Dermis blood vessel endothelial cell (primary cell): Measurements from ENCODE around the gene METTL4. TPM values are rescaled to one million over a fixed set of nuclear protein-coding genes. Genes with fewer than 3 reads are reported as not detected.
A peak's percentile ranks its signal among the peaks of the same experiment; 100 is the strongest.
"Not testable (repeated sequence)": the region's sequence is repeated elsewhere in the genome, so short reads cannot be mapped to it uniquely, and the experiment has no call there.

Experiments used
- DNase-seq: peaks from one replicate; pipeline ENCODE4 v3.0.0; 2010
- total RNA-seq: library from RNA; depleted of rRNA; stranded (reverse); fragments of >200 nt; gene quantifications from 2 replicates; pipeline ENCODE4 v1.2.3, GENCODE V29; 2014

METTL4 gene
- total RNA-seq, 1 donor from 2014 or later, result 14.3 TPM

DNA sequence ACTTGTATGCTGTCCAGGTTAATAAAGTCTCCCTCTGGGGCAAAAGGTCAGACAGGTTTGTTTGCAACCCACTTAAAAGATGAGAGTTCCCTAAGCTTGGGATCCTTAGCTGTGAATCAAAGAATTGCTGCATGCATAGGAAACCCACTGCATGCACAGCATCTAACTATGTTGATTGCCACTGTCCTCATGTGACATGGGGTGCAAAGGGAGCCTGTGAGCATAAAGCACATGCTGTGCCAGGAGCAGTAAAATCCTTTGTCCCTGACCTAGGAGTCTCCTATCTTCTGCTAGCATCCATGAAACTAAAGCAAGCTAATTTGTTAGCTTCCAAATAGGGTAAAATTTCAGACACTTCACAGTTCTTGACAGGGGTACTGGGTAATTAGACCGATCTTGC lies 13.8 kb downstream of the METTL4 start:
- no peak for DNase-seq

DNA sequence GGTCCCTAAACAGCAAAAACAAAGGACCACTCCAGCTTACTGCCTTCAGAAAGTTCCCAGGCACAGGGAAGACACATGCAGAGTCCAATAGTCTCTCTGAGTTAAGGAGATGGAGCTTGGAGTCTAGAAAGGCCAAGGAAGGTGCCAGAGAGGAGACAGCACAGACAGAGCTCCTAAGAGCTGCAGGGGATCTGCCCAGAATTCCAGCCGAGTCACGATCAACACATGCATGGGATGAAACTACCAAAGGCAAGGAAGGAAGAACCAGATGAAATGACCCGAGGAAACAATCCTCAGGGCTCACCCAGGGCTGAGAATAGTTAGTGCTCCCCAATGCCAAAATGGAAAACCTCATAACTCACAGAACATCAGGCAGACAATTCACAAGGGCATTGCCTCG lies 15.4 kb downstream of the METTL4 start:
- no peak for DNase-seq

DNA sequence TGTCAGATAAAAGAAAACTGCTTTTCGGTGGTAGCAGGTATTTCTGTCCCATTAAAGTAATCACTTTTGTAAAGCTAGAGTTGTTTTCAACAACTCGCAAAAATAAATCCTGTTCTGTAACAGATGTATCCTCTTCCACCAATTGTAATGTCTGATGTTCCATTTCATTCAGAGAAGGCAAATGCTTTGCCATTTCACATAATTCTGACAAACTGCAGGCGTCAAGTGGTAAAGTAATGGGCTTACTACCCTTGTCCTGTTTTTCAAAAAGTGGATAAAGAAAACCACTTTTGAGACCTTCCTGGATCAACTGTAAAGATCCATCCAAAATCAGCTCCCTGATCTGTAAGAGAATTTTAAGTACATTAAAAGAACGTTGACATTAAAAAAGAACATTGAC lies 16.6 kb downstream of the METTL4 start:
- peak; percentile 53 for DNase-seq

GRCh38 chr18:2551425-2551824 lies 19.9 kb downstream of the METTL4 start:
- DNase-seq, result no peak

DNA sequence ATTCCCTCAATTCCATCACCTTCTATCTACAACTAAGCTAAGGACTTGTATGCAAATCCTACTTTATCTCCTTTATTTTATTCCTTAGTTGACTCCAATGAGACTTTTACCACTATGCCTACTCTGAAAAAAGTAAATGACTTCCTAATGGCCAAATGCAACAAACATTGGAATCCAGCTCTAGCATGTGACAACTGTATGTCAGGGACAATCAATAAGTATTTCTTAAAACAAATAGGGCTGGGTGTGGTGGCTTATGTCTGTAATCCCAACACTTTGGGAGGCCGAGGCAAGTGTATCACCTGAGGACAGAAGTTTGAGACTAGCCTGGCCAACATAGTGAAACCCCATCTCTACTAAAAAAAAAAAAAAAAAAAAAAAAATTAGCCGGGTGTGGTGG lies 21.8 kb downstream of the METTL4 start:
- DNase-seq, result no peak

DNA sequence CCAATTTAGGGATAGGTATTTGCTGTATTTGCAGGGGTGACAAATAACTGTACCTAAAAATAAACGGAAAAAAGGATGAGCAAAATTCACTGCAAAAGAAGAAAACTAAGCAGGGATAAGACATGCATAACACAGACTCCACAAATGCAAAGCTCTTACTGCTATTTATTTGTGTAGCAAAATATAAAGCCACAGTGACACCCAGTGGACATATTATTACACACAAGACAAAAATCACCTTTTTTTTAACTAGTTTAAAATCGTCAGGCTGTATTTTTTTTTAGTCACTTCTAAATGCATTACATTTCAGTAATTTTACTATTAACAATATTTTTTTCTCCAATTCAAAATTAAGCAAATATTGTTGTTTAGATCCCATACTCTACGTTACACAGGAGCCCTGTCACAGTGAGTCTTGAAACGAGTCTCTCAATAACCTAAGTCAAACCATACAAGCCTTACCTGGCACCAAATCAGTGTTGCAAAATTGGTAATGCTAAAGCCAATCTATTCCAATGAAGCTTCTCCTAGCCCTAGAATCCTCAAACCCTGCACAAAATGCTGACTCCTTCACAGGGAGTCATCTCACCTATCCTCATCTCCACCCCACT lies 23.7 kb downstream of the METTL4 start:
- peak; percentile 78 for DNase-seq

DNA sequence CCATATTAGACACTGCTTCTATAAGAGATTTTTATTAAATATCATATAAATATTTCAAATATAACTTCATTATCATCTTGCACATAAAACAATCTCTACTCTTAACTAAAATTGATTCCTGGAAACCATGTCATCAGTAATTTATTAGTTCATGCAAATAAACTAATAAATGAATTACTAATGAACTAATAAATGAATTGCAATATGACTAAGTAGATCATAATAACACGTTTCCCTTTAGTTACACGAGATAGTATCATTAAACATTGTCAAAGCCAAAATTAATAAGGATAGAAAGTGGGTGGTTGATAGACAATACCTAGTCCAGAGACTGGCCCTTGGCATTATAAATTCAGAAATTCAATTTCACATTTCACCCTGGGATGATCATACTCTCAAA lies 26.1 kb downstream of the METTL4 start:
- no peak for DNase-seq

DNA sequence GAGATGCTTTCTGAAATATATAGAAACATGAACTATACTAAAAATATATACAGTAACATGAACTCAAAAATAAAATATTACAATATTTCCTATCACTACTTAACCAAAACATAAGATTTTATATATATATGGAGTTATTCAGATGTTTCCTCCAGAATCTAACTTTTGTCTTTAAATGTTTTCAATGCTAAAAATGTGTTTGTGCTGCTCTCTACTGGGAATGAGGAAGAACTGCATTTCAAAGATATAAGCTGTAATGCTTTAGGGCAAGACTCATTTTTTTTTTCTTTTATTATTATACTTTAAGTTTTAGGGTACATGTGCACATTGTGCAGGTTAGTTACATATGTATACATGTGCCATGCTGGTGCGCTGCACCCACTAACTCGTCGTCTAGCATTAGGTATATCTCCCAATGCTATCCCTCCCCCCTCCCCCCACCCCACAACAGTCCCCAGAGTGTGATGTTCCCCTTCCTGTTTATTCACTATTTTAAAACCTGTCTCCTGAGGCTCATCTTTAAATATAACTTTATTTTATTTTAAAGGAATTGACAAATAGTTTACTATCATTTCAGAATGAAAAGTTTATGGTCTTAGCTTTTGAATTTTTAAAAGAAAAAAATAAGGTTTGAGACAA lies 29.3 kb downstream of the METTL4 start:
- DNase-seq, result peak; percentile 65

- no peak for DNase-seq
Measured at GRCh38 chr18:2540575-2540974, 30.7 kb downstream of the METTL4 start.

DNA sequence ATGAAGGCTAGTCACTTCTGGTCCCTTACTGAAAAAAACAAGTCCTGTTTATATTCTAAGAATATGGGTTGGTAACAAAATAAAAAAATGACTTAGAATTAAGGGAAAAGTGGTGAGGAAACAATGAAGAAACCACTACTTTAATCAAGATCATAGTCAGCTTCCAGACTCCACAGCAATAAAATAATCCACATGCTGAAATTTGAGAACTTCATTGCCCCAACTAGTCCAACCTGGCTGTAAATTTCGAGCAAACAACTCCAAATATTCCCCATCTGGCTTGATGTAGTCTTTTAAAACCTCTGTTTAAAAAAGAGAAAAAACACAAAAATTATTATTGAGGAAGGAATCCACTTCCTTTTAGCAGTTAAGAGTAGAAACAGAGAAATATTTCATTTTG lies 32.5 kb downstream of the METTL4 start:
- no peak for DNase-seq

GRCh38 chr18:2538236-2538635 lies 33.1 kb downstream of the METTL4 start:
- DNase-seq, result no peak

DNA sequence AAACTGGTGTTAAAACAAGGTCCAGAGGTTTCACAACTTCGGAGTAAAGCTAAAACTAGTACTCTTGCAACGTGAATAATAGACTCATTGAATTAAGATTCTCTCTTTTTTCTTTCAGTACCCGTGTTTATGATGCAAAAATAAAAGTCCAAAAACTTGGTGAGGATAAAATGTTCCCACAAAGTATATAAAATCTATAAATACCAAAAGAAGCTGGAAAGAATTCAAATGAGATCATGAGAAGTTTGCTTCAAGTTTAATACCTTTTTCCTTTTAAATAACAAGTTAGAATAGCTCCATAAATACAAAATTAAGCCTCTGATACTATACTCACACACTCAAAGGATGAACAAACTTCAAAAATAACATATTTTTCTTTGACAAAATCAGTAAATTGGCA lies 34.0 kb downstream of the METTL4 start:
- no peak for DNase-seq

GRCh38 chr18:2536493-2536892 lies 34.8 kb downstream of the METTL4 start:
- DNase-seq, result no peak

DNA sequence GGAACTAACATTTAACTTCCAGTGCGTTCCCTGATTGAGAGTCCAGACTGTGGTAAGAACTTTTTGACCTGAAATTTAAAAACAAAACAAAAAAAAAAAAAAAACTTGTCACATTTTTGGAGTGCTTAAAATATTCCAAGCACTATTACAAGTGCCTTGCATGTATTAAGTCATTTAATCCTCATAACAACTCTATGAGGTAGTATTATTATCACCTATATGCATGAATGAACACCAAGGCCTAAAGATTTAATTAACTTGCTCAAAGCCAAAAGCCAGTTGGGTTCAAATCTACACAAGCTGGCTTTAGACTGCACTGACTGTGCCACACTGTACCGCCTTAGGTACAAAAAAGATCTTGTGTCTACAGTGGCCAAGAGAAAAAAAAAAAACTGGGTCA lies 35.2 kb downstream of the METTL4 start:
- DNase-seq, result no peak

DNA sequence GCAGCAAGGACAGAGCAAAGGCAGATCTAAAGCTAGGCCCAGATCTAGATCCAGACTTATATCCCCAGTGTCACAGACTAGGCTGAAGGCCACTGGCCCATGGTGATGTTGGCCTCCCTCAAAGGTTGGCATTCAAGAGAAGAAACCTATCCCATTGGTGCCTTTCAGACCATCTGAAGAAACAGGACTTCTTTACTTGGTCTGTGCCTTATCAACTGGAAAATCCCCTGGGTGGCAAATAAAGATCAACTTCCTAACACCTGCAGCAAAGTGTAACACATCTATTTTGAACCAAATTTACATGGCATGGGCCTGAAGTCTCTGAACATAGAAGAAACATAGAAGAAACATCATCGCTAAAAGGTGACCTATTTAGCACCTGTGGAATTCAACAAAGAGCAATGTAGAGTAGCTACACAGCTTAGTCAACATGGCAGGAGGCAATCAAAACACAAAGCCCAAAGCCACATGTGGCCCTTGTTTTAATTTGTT lies 35.8 kb downstream of the METTL4 start:
- no peak for DNase-seq

DNA sequence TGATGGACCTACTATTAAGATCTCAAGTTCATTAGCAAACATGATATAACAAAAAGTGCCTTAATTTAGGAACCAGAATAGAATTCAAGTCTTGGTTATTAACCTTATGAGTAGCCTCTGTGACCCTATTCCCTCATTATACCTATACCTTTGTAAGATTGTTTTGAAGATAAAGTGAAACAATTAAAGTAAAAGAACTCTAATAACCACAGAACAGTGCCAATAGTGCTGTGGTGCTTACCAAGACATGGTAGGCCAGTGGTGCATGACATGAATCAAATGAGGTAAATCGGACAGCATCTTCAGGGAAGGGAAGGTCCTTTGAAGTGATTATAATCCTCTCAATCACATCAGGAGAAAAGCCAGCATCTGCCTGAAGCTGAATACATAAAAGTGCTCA lies 36.4 kb downstream of the METTL4 start:
- DNase-seq, result no peak

GRCh38 chr18:2532797-2533196 lies 38.5 kb downstream of the METTL4 start:
- DNase-seq, result no peak

GRCh38 chr18:2531751-2532150 lies 39.6 kb downstream of the METTL4 start:
- DNase-seq, result no peak

GRCh38 chr18:2529154-2529553 lies 42.2 kb downstream of the METTL4 start:
- DNase-seq, result no peak

GRCh38 chr18:2526329-2526728 lies 45.0 kb downstream of the METTL4 start:
- DNase-seq, result no peak

GRCh38 chr18:2524794-2525198 lies 46.5 kb downstream of the METTL4 start:
- not testable (repeated sequence) for DNase-seq

DNA sequence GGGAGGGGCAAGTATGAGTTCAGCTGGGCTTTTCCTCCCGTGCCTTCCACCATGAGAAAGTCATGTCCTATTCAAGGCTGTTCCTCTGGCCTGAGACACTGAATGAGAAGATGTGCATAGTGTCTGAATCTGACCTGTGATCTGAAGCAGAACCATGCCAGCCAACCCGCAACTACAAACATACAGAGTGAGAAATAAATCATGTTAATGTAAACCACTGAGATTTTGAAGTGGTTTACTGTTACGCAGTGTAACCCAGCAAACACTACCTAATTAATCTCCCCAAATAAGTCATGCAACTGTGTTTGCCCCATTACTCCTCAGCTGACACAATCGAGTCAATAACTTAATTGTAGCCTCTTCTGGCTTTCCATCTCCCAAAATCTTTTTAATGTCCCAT lies 49.2 kb downstream of the METTL4 start:
- no peak for DNase-seq

DNA sequence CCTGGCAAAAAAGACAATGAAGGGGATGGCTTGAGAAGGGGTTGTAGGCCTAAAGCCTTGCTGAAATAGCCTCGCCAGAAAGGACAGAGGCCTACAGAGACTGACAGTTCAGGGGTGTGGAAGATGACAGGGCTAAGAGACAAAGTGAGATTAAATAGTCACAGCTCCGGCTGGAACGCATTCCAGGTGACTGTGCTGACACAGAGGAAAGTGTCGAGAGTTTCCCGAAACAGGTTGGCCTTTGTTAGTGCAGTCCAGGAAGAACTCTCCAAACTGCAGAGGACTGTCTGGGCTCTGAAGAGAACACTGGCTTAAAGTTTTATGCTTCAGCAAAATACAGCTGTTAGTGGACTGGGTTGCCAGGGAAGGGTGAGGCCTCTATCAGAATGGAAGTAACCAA lies 52.8 kb downstream of the METTL4 start:
- no peak for DNase-seq

DNA sequence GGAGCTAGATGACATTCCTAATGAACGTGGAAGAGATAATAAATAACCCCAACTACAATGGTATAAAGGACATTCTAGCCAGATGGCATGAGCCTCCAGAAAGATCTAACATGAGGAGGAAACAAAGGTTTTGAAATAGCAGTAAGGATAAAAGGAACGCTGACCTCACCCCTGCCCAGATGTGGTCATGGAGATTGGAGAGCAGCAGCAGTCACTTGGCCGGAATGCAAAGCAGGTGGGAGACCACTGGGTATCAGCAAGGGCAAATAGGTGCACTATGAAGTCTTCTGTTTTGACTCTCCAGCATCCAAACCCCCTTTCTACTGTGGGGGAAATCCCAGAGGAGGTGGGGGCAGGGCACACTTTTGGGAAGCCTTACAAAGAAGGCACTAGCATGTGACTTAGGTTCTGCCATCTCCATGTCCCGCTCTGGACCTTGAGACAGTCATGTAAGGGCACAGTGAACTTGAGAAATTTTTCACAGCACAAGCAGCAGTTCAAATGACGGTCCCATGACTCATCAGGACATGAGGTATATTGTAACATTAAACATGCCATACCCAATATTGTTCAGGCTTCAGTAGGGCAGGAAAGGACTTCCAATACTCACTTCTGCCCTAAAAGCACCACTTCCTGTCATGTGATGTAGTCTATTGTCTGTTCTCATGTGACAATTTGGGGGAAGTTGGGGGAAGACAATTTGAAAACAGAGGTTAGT lies 55.2 kb downstream of the METTL4 start:
- peak; percentile 98 for DNase-seq
